ENCODE data around the gene CXorf38. TPM values are rescaled to one million over a fixed set of nuclear protein-coding genes. Genes with fewer than 3 reads are reported as not detected.
"Not testable (repeated sequence)": the region's sequence is repeated elsewhere in the genome, so short reads cannot be mapped to it uniquely, and the experiment has no call there.

Gene CXorf38
- total RNA-seq, 1 experiment from 2014 or later, result 24.5 TPM

GRCh38 chrX:40628506-40628905 lies 18.9 kb downstream of the CXorf38 start:
- DNase-seq (ENCODE audit: low read depth), result no peak

GRCh38 chrX:40625294-40625693 lies 22.1 kb downstream of the CXorf38 start:
- DNase-seq (ENCODE audit: low read depth), result no peak

GRCh38 chrX:40623665-40624064 lies 23.7 kb downstream of the CXorf38 start:
- no peak for DNase-seq (ENCODE audit: low read depth)

- no peak for DNase-seq (ENCODE audit: low read depth)
Observed at GRCh38 chrX:40623139-40623536, 24.2 kb downstream of the CXorf38 start, which contains the start of gene MPC1L. Gene MPC1L (plus strand): TSS chrX:40623428. CDS start chrX:40623566, 138 bp downstream.

GRCh38 chrX:40622479-40623138 lies 24.8 kb downstream of the CXorf38 start:
- no peak for DNase-seq (ENCODE audit: low read depth)

- DNase-seq (ENCODE audit: low read depth), result peak; percentile 25
Observed at GRCh38 chrX:40617566-40617965, 29.8 kb downstream of the CXorf38 start.

GRCh38 chrX:40615976-40616375 lies 31.4 kb downstream of the CXorf38 start:
- DNase-seq (ENCODE audit: low read depth), result no peak

- DNase-seq (ENCODE audit: low read depth), result no peak
Observed at GRCh38 chrX:40612511-40612910, 34.9 kb downstream of the CXorf38 start.

GRCh38 chrX:40607381-40607780 lies 40.0 kb downstream of the CXorf38 start:
- DNase-seq (ENCODE audit: low read depth), result no peak

GRCh38 chrX:40603446-40603845 lies 43.9 kb downstream of the CXorf38 start:
- no peak for DNase-seq (ENCODE audit: low read depth)

GRCh38 chrX:40589616-40590321 lies 57.6 kb downstream of the CXorf38 start:
- DNase-seq (ENCODE audit: low read depth), result not testable (repeated sequence)

GRCh38 chrX:40587623-40588022 lies 59.7 kb downstream of the CXorf38 start:
- DNase-seq (ENCODE audit: low read depth), result not testable (repeated sequence)

GRCh38 chrX:40582811-40583210 lies 64.5 kb downstream of the CXorf38 start:
- DNase-seq (ENCODE audit: low read depth), result no peak

GRCh38 chrX:40582178-40582577 lies 65.2 kb downstream of the CXorf38 start:
- not testable (repeated sequence) for DNase-seq (ENCODE audit: low read depth)

GRCh38 chrX:40581336-40581920 lies 65.9 kb downstream of the CXorf38 start:
- DNase-seq (ENCODE audit: low read depth), result peak; percentile 20

GRCh38 chrX:40580537-40581335 lies 66.6 kb downstream of the CXorf38 start, which contains the start of gene ATP6AP2:
Gene ATP6AP2 (plus strand): TSS chrX:40580970. CDS start chrX:40581066, 96 bp downstream.
- peak; percentile 95 for DNase-seq (ENCODE audit: low read depth)

- DNase-seq (ENCODE audit: low read depth), result no peak
Observed at GRCh38 chrX:40579900-40580536, 67.3 kb downstream of the CXorf38 start.

GRCh38 chrX:40579141-40579540 lies 68.2 kb downstream of the CXorf38 start:
- no peak for DNase-seq (ENCODE audit: low read depth)

- no peak for DNase-seq (ENCODE audit: low read depth)
Observed at GRCh38 chrX:40578039-40578695, 69.2 kb downstream of the CXorf38 start.

Measured in M059J (cell line).